Measurements from ENCODE around the gene TEX48. TPM values are rescaled to one million over a fixed set of nuclear protein-coding genes. Genes with fewer than 3 reads are reported as not detected.

TEX48 gene
- total RNA-seq, 4 donors from 2014 or later = not detected

GRCh38 chr9:114721491-114722079 is 39.6 kb upstream of the TEX48 start:
- Histone ChIP-seq H3K4me1 (peaks cover 0 to 5% (median 0%) of the 10 kb centered on the region in 4 donors), H3K27me3 (no peaks in the 10 kb centered on the region), H3K27ac (peak overlapping the region in 1 of 4 donors; percentile 28), H3K36me3 (no peaks in the 10 kb centered on the region), H3K9me3 (no peaks in the 10 kb centered on the region), H3K4me3 (no peak overlapping the region)
- WGBS, 2 donors (ENCODE audit: low coverage in 1 of 2) = 26 to 36% methylated on average over 4 to 8 of the region's 8 CpGs
- DNase-seq = no peak
- TF ChIP-seq EP300 (IDR thresholded peaks at IDR 0.05; ENCODE audit: low read depth) = no peak
- TF ChIP-seq CTCF (IDR thresholded peaks at IDR 0.05) = no peak
- no peak for TF ChIP-seq POLR2A (IDR thresholded peaks at IDR 0.05)
- TF ChIP-seq POLR2AphosphoS5 (IDR thresholded peaks at IDR 0.05) = no peak
- in situ Hi-C loops (cut with MboI; ENCODE audit: low pct_ligation_motif_present in 1 of 4, low pct_unique_long_range_greater_than_20kb in 1 of 4, low sequenced_read_pairs in 3 of 4) = no loop called here
- intact Hi-C loops (cut with DNase I; ENCODE audit: low total_unique reads) = no loop called here

GRCh38 chr9:114720086-114720676 is 38.2 kb upstream of the TEX48 start:
- WGBS, 2 donors (ENCODE audit: low coverage in 1 of 2) = 94% methylated on average over 2 of the region's 3 CpGs; no CpG with 5 or more reads in 1 of the 2 donors
- H3K36me3 ChIP-seq = no peaks in the 10 kb centered on the region
- no peak for TF ChIP-seq POLR2AphosphoS5 (IDR thresholded peaks at IDR 0.05)
- TF ChIP-seq EP300 (IDR thresholded peaks at IDR 0.05; ENCODE audit: low read depth) = no peak
- no peak for TF ChIP-seq POLR2A (IDR thresholded peaks at IDR 0.05)
- TF ChIP-seq CTCF (IDR thresholded peaks at IDR 0.05) = no peak
- no peak overlapping the region for H3K4me3 ChIP-seq
- H3K27ac ChIP-seq = no peak overlapping the region
- no peak for DNase-seq
- H3K27me3 ChIP-seq = no peaks in the 10 kb centered on the region
- in situ Hi-C loops (cut with MboI; ENCODE audit: low pct_ligation_motif_present in 1 of 4, low pct_unique_long_range_greater_than_20kb in 1 of 4, low sequenced_read_pairs in 3 of 4) = no loop called here
- H3K9me3 ChIP-seq = no peaks in the 10 kb centered on the region
- peaks cover 0 to 5% (median 0%) of the 10 kb centered on the region in 4 donors for H3K4me1 ChIP-seq
- intact Hi-C loops (cut with DNase I; ENCODE audit: low total_unique reads) = no loop called here

GRCh38 chr9:114719290-114719689 is 37.3 kb upstream of the TEX48 start:
- H3K36me3 ChIP-seq = no peaks in the 10 kb centered on the region
- DNase-seq = no peak
- H3K4me3 ChIP-seq = no peak overlapping the region
- H3K27me3 ChIP-seq = no peaks in the 10 kb centered on the region
- in situ Hi-C loops (cut with MboI; ENCODE audit: low pct_ligation_motif_present in 1 of 4, low pct_unique_long_range_greater_than_20kb in 1 of 4, low sequenced_read_pairs in 3 of 4) = no loop called here
- no peak for TF ChIP-seq POLR2A (IDR thresholded peaks at IDR 0.05)
- no peak overlapping the region for H3K27ac ChIP-seq
- H3K9me3 ChIP-seq = no peaks in the 10 kb centered on the region
- 90% methylated on average over 4 of the region's 4 CpGs; no CpG with 5 or more reads in 1 of the 2 donors for WGBS, 2 donors (ENCODE audit: low coverage in 1 of 2)
- peaks cover 0 to 5% (median 0%) of the 10 kb centered on the region in 4 donors for H3K4me1 ChIP-seq
- intact Hi-C loops (cut with DNase I; ENCODE audit: low total_unique reads) = no loop called here

- no peak overlapping the region for H3K4me3 ChIP-seq
- H3K27me3 ChIP-seq = no peaks in the 10 kb centered on the region
- peaks cover 0 to 5% (median 0%) of the 10 kb centered on the region in 4 donors for H3K4me1 ChIP-seq
- in situ Hi-C loops (cut with MboI; ENCODE audit: low pct_ligation_motif_present in 1 of 4, low pct_unique_long_range_greater_than_20kb in 1 of 4, low sequenced_read_pairs in 3 of 4) (no loop called here), intact Hi-C loops (cut with DNase I; ENCODE audit: low total_unique reads) (no loop called here)
- no peak overlapping the region for H3K27ac ChIP-seq
- WGBS, 2 donors (ENCODE audit: low coverage in 1 of 2) = 68% methylated on average over 8 of the region's 8 CpGs; no CpG with 5 or more reads in 1 of the 2 donors
- no peaks in the 10 kb centered on the region for H3K9me3 ChIP-seq
- TF ChIP-seq CTCF (IDR thresholded peaks at IDR 0.05) = no peak
- TF ChIP-seq EP300 (IDR thresholded peaks at IDR 0.05; ENCODE audit: low read depth) = no peak
- no peak for TF ChIP-seq POLR2A (IDR thresholded peaks at IDR 0.05)
- no peak for TF ChIP-seq POLR2AphosphoS5 (IDR thresholded peaks at IDR 0.05)
- peak; percentile 35 for DNase-seq
- H3K36me3 ChIP-seq = no peaks in the 10 kb centered on the region
Observed at GRCh38 chr9:114718801-114719221, 36.8 kb upstream of the TEX48 start.

All from transverse colon (tissue), 4 donors.